HEK293T (cell line): ENCODE results near the gene DHRS3.

Source experiments
- CTCF ChIA-PET: fragments of 350-600 bp; formaldehyde crosslinking; extraction: SDS; loops from one replicate; lab custom pipeline; 2021; ENCODE audit warnings: antibody characterized with exemption, inconsistent platforms; lab: Yijun Ruan, JAX
- POLR2A ChIA-PET: fragments of 350-600 bp; formaldehyde crosslinking; extraction: SDS; loops from one replicate; lab custom pipeline; 2020; ENCODE audit warnings: antibody characterized with exemption, inconsistent platforms; lab: Yijun Ruan, JAX
- DNase-seq: peaks from one replicate; pipeline ENCODE4 v3.0.0; 2012; ENCODE audit warnings: mixed read lengths; ENCODE audit errors: extremely low spot score
- ARNT ChIP-seq: fragments of 450-650 bp; IDR thresholded peaks from 2 replicates; pipeline ENCODE4 v1.6.1; 2017; ENCODE audit warnings: mild to moderate bottlenecking
- BHLHE40 ChIP-seq: fragments of 450-650 bp; IDR thresholded peaks from 2 replicates; pipeline ENCODE4 v1.6.1; 2016; ENCODE audit warnings: mild to moderate bottlenecking, moderate library complexity, borderline replicate concordance
- CTBP1 ChIP-seq: fragments of 450-650 bp; IDR thresholded peaks from 2 replicates; pipeline ENCODE4 v1.6.1; 2016; ENCODE audit warnings: borderline replicate concordance
- ELF4 ChIP-seq: fragments of 450-650 bp; IDR thresholded peaks from 2 replicates; pipeline ENCODE4 v1.6.1; 2017; ENCODE audit warnings: antibody characterized with exemption
- FOXA1 ChIP-seq: fragments of 450-650 bp; IDR thresholded peaks from 2 replicates; pipeline ENCODE4 v1.6.1; 2016; ENCODE audit warnings: mild to moderate bottlenecking
- FOXK2 ChIP-seq: fragments of 450-650 bp; IDR thresholded peaks from 2 replicates; pipeline ENCODE4 v1.6.1; 2016; ENCODE audit warnings: mild to moderate bottlenecking
- FOXM1 ChIP-seq: fragments of 450-650 bp; IDR thresholded peaks from 2 replicates; pipeline ENCODE4 v1.6.1; 2017; ENCODE audit warnings: mild to moderate bottlenecking, borderline replicate concordance
- HDGF ChIP-seq: fragments of 450-650 bp; IDR thresholded peaks from 2 replicates; pipeline ENCODE4 v1.6.1; 2017; ENCODE audit warnings: antibody characterized with exemption, borderline replicate concordance
- L3MBTL2 ChIP-seq: fragments of 450-650 bp; conservative IDR thresholded peaks from 2 replicates; pipeline ENCODE4 v1.6.1; 2016; ENCODE audit warnings: mild to moderate bottlenecking
- LEF1 ChIP-seq: fragments of 450-650 bp; IDR thresholded peaks from 2 replicates; pipeline ENCODE4 v1.6.1; 2017; ENCODE audit warnings: mild to moderate bottlenecking, borderline replicate concordance
- NFRKB ChIP-seq: fragments of 450-650 bp; IDR thresholded peaks from 2 replicates; pipeline ENCODE4 v1.6.1; 2016; ENCODE audit warnings: mild to moderate bottlenecking, moderate library complexity
- SP1 ChIP-seq: fragments of 450-650 bp; IDR thresholded peaks from 2 replicates; pipeline ENCODE4 v1.6.1; 2017
- TARDBP ChIP-seq: fragments of 450-650 bp; IDR thresholded peaks from 2 replicates; pipeline ENCODE4 v1.6.1; 2016
- ZNF384 ChIP-seq: fragments of 450-650 bp; IDR thresholded peaks from 2 replicates; pipeline ENCODE4 v1.6.1; 2016
- TF ChIP-seq, protein P1 (sequence below): fragments of 450-650 bp; IDR thresholded peaks from 2 replicates; pipeline ENCODE4 v1.6.1; 2016

DHRS3 gene

GRCh38 chr1:12585951-12586942 is 31.8 kb downstream of the DHRS3 start:
- ChIA-PET CTCF (interaction anchor here (1.2 kb wide), 1 partner anchor 15 kb away, joined by 6 read pairs; no protein-coding TSS in a partner anchor), POLR2A (interaction anchor here (0.5 kb wide), 1 partner anchor 18 kb away, joined by 3 read pairs; no protein-coding TSS in a partner anchor)

DNA sequence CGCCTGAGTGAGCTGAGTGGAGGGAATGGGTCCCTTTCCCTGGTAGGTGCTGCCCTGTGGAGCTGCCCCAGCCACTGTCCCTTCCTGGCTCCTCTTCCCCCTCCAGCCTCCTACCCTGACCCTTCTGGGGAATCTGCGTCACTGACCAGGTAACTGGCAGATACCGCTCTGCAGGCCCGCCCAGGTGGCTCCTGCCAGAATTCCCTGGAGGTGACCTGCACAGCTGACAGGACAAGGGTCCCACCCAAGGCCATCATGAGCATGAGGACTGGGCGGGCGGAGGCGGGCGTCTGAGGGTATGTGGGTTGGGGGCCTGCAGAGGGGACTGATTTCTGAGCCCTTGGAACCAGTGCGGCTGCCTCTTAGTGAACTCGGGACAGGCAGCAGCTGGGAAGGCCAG is 32.5 kb downstream of the DHRS3 start:
- POLR2A ChIA-PET, result no interaction called here
- no peak for DNase-seq
- TF ChIP-seq FOXA1 (no peak), L3MBTL2 (no peak), SP1 (no peak), HDGF (no peak), CTBP1 (no peak)
- CTCF ChIA-PET, result interaction anchor here (1.2 kb wide), 1 partner anchor 16 kb away, joined by 6 read pairs; no protein-coding TSS in a partner anchor

More at GRCh38 chr1:12585951-12586942, 31.8 kb downstream of the DHRS3 start:
- TF ChIP-seq ZNF384 (no peak), BHLHE40 (no peak), SP1 (no peak), FOXM1 (no peak), CTBP1 (no peak), FOXK2 (no peak), L3MBTL2 (no peak)
- no peak for DNase-seq

- CTCF ChIA-PET, result no interaction called here
- DNase-seq, result no peak
- TF ChIP-seq BHLHE40, result no peak
- TF ChIP-seq TARDBP, result no peak
- TF ChIP-seq FOXM1, result no peak
- POLR2A ChIA-PET, result no interaction called here
Observed at GRCh38 chr1:12584900-12585525, 33.0 kb downstream of the DHRS3 start.

GRCh38 chr1:12583484-12583883 is 34.5 kb downstream of the DHRS3 start:
- POLR2A ChIA-PET, result no interaction called here
- TF ChIP-seq ZNF384, result no peak
- CTCF ChIA-PET, result interaction anchor here (0.6 kb wide), 1 partner anchor 243 kb away, joined by 3 read pairs; no protein-coding TSS in a partner anchor
- DNase-seq, result no peak

DNA sequence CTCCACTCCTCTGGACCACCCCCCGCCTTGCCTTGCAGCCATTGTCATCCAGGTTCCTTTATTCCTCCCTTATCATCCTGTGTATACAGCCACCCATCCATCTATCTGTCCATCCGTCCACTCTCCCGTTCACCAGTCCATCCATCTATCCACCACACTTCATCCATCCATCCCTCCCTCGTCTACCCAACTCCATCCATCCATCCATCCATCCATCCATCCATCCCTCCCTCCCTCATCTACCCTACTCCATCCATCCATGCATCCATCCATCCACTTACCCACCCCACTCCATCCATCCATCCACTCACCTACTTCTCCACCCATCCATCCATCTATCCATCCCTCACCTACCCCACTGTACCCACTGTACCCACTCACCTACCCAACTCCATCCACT is 35.4 kb downstream of the DHRS3 start:
- ChIA-PET POLR2A (no interaction called here), CTCF (no interaction called here)
- no peak for DNase-seq
- no peak for TF ChIP-seq SP1
- TF ChIP-seq FOXK2, result no peak
- TF ChIP-seq FOXM1, result no peak
- TF ChIP-seq, protein P1, sequence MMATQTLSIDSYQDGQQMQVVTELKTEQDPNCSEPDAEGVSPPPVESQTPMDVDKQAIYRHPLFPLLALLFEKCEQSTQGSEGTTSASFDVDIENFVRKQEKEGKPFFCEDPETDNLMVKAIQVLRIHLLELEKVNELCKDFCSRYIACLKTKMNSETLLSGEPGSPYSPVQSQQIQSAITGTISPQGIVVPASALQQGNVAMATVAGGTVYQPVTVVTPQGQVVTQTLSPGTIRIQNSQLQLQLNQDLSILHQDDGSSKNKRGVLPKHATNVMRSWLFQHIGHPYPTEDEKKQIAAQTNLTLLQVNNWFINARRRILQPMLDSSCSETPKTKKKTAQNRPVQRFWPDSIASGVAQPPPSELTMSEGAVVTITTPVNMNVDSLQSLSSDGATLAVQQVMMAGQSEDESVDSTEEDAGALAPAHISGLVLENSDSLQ, result no peak
- TF ChIP-seq TARDBP, result no peak
- TF ChIP-seq L3MBTL2, result no peak

- CTCF ChIA-PET, result interaction anchor here (0.8 kb wide), 1 partner anchor 13 kb away, joined by 3 read pairs; no protein-coding TSS in a partner anchor
- DNase-seq, result no peak
- no peak for TF ChIP-seq ELF4
- no peak for TF ChIP-seq NFRKB
- no peak for TF ChIP-seq L3MBTL2
- no peak for TF ChIP-seq ARNT
- no peak for TF ChIP-seq FOXK2
- no peak for TF ChIP-seq HDGF
- TF ChIP-seq, protein P1, result no peak
- no peak for TF ChIP-seq CTBP1
- no peak for TF ChIP-seq SP1
- no peak for TF ChIP-seq BHLHE40
- no peak for TF ChIP-seq TARDBP
- no peak for TF ChIP-seq FOXA1
- no peak for TF ChIP-seq LEF1
- TF ChIP-seq FOXM1, result no peak
- POLR2A ChIA-PET, result no interaction called here
Observed at GRCh38 chr1:12581179-12581578, 36.8 kb downstream of the DHRS3 start.

GRCh38 chr1:12580054-12580887 is 37.7 kb downstream of the DHRS3 start:
- ChIA-PET CTCF (no interaction called here), POLR2A (no interaction called here)
- DNase-seq, result no peak
- no peak for TF ChIP-seq TARDBP
